GM23338 (cell line): ENCODE measurements around the gene CWC15.

ENCODE experiments used
- CTCF ChIP-seq, 2 experiments: fragments of 200-600 bp in 1 of 2; sonication (generic) in 1 of 2; conservative IDR thresholded peaks; 2 replicates each; pipeline versions ENCODE4 v1.5.1 to v1.6.1; 2016 to 2017; ENCODE audit warnings: antibody characterized with exemption in 2 of 2, low read depth in 2 of 2, mild to moderate bottlenecking in 2 of 2, moderate library complexity in 1 of 2
- EZH2phosphoT487 ChIP-seq: fragments of 200-600 bp; sonication (generic); IDR thresholded peaks from one replicate; pipeline ENCODE4 v1.8.1; 2018; ENCODE audit warnings: antibody characterized with exemption; ENCODE audit not compliant: unreplicated experiment
- POLR2AphosphoS5 ChIP-seq: IDR thresholded peaks from 2 replicates; pipeline ENCODE4 v1.6.1; 2016; ENCODE audit warnings: antibody characterized with exemption, low read depth

- no peak for TF ChIP-seq CTCF (conservative IDR thresholded peaks at IDR 0.05; ENCODE audit: low read depth in 2 of 2)
- no peak for TF ChIP-seq EZH2phosphoT487
- no peak for TF ChIP-seq POLR2AphosphoS5
Measured at GRCh38 chr11:94926698-94927237, 46.6 kb downstream of the CWC15 start.
